Measurements from ENCODE around the gene DNAJC16.

The DNAJC16 gene

GRCh38 chr1:15616373-15617172 is 89.9 kb downstream of the DNAJC16 start (continued):
- TF ChIP-seq ZNF324 (tag by site-specific recombination; IDR thresholded peaks at IDR 0.05) = no peak
- no peak for TF ChIP-seq SP2 (tag by site-specific recombination; IDR thresholded peaks at IDR 0.05)
- TF ChIP-seq, protein P1, sequence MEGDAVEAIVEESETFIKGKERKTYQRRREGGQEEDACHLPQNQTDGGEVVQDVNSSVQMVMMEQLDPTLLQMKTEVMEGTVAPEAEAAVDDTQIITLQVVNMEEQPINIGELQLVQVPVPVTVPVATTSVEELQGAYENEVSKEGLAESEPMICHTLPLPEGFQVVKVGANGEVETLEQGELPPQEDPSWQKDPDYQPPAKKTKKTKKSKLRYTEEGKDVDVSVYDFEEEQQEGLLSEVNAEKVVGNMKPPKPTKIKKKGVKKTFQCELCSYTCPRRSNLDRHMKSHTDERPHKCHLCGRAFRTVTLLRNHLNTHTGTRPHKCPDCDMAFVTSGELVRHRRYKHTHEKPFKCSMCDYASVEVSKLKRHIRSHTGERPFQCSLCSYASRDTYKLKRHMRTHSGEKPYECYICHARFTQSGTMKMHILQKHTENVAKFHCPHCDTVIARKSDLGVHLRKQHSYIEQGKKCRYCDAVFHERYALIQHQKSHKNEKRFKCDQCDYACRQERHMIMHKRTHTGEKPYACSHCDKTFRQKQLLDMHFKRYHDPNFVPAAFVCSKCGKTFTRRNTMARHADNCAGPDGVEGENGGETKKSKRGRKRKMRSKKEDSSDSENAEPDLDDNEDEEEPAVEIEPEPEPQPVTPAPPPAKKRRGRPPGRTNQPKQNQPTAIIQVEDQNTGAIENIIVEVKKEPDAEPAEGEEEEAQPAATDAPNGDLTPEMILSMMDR (tag by site-specific recombination; IDR thresholded peaks at IDR 0.05) = no peak
- peak; percentile 92 for TF ChIP-seq ZNF341 (tag by site-specific recombination; IDR thresholded peaks at IDR 0.05; ENCODE audit: low read depth)
- no peak for TF ChIP-seq ZNF175 (tag by site-specific recombination; IDR thresholded peaks at IDR 0.05)
- no peak for TF ChIP-seq MEIS1 (CRISPR knock-in tag; IDR thresholded peaks at IDR 0.05; ENCODE audit: borderline replicate concordance)
- TF ChIP-seq ZNF10 (tag by site-specific recombination; IDR thresholded peaks at IDR 0.05) = no peak
- TF ChIP-seq TSHZ1 (tag by site-specific recombination; IDR thresholded peaks at IDR 0.05; ENCODE audit: borderline replicate concordance) = no peak; the same call in 1 of the 2 replicates
- TF ChIP-seq ZNF701 (tag by site-specific recombination; IDR thresholded peaks at IDR 0.05) = no peak
- TF ChIP-seq ZBTB8A (tag by site-specific recombination; IDR thresholded peaks at IDR 0.05) = no peak; the same call in 1 of the 2 replicates
- no peak for TF ChIP-seq ZNF76 (tag by site-specific recombination; IDR thresholded peaks at IDR 0.05; ENCODE audit: borderline replicate concordance, low read depth)
- no peak for TF ChIP-seq BCL11A (tag by site-specific recombination; IDR thresholded peaks at IDR 0.05; ENCODE audit: low read depth)
- no peak for TF ChIP-seq GLIS1 (tag by site-specific recombination; IDR thresholded peaks at IDR 0.05)
- TF ChIP-seq ZNF549 (tag by site-specific recombination; IDR thresholded peaks at IDR 0.05) = no peak
- TF ChIP-seq SALL2 (tag by site-specific recombination; IDR thresholded peaks at IDR 0.05; ENCODE audit: borderline replicate concordance) = no peak
- TF ChIP-seq ZNF830 (tag by site-specific recombination; IDR thresholded peaks at IDR 0.05; ENCODE audit: low read depth) = no peak
- TF ChIP-seq ZFHX2 (tag by site-specific recombination; conservative IDR thresholded peaks at IDR 0.05) = peak; percentile 88
- no peak for TF ChIP-seq ZNF280D (tag by site-specific recombination; IDR thresholded peaks at IDR 0.05)
- TF ChIP-seq GFI1B (tag by site-specific recombination; IDR thresholded peaks at IDR 0.05) = no peak; the same call in 1 of the 2 replicates
- no peak for TF ChIP-seq ZNF510 (tag by site-specific recombination; IDR thresholded peaks at IDR 0.05; ENCODE audit: insufficient replicate concordance)
